Islet precursor cell (in vitro differentiated cells): ENCODE data around the gene TMEM184B.

Source experiments
- DNase-seq: peaks from one replicate; pipeline ENCODE4 v3.0.0-alpha.2; 2018

TMEM184B gene

DNA sequence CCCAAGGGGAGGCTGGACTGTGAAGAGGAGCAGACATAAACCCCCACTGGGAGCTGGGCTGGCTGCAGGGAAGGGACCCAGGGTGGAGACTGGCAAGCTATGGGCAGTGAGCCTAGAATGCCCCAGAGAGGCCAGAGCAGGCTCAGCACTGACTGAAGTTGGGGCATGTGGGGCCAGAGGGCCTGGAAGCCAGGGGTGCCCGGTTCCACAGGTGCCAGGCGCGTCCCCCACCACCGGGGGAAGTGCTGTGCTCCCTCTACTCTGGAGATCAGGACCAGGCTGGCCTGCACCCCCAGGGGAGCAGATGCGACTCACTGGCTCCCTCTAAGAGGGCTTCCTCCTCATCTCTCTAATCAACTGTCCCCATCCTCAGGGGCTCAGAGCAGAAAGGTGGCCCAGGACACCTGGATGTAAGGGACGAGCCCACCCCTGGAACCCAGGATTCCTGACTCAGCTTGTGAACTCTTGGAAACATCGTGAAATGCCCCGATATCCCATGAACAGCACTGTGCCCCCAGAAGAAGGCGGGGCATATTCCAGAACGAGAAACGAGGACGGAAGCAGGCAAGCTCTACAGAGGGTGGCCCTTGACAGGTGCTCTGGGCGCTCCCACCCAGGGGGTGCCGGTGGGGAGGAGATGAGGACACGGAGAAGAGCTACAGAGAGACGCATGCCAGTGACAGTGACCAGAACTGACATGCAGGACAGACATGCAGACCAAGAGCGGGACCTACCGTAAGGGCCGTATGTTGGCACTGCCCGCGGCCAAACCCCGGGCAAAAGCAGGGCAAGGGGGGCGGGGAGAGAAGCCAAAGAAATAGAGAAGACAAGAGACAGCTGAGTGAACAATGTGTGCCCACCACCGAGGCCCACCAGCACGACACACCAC, 50.7 kb downstream of the TMEM184B start:
- DNase-seq: no peak

DNA sequence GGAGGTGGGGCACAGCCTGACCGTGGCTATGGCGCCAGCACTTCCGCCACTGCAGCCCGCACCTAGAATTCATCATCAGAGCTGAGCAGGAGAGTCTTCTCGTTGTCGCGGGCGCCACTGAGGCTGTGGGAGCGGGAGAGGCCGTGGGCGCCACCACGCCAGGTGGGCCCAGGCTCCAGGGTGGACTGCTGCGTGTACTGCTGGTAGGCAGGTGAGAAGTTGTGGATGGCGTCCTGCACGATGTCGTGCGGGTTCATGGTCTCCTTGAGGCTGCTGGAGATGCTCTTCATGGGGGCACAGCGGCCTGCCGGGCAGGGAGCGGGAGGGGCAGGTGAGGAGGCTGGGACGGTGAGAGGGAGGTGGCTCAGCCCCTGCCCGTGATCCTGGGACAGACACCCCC, 51.4 kb downstream of the TMEM184B start:
- DNase-seq: no peak

DNA sequence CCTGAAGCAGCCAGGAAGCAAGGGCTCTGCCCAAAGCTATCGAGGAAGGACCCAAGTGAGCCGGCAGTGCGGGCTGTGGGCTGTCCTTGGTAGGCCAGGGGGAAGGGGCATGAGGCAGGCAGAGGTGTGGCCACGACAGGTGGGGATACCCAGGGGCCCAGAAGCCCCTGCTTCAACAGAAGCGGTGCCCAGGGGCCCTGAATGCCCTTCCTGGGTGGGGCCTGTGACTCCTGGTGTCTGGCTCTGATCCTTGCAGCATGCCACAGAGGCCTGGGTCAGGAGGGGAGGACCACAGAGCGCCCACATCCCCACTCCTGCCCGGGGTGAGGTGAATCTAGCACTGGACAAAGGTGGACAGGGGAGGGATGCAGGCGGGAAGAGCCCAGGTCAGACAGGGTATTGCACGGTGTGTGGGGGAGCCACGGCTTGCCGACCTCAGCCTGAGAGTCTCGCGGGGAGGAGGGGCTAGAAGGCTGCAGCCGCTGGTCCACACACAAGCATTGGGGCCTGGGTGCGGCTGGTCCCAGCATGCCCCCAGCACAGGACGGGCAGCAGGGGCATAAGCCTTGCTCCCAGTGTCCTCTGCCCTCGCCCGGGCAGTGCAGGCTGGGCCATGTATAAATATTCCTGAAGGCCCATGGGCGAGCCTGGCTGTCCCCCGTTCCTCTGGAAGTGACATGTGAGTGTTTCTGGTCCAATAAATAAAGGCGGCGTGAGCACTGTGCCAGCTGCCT, 52.0 kb downstream of the TMEM184B start:
- no peak for DNase-seq

DNA sequence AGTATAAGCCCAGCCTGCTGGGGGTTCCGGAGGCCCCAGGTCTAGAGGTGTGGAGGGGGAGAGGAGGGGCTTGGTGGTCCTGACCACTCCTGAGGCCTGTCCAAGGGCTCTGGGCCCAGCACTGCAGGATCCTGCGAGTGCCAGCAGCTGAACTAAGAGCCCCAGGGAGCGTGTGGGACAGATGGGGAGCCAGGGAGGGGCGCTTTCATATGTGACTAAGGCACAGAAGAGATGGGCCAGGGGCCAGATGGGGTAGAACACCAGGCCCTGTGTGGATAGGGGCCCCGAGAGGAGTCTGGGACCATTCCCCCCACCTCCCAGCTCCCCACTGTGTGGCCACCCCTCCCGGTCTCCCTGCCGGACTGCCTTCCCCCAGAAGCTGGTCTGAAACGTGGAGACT, 52.6 kb downstream of the TMEM184B start:
- no peak for DNase-seq

GRCh38 chr22:38219632-38220031, 53.2 kb downstream of the TMEM184B start:
- no peak for DNase-seq

GRCh38 chr22:38218661-38219622, 53.9 kb downstream of the TMEM184B start:
- DNase-seq: peak; percentile 97

DNA sequence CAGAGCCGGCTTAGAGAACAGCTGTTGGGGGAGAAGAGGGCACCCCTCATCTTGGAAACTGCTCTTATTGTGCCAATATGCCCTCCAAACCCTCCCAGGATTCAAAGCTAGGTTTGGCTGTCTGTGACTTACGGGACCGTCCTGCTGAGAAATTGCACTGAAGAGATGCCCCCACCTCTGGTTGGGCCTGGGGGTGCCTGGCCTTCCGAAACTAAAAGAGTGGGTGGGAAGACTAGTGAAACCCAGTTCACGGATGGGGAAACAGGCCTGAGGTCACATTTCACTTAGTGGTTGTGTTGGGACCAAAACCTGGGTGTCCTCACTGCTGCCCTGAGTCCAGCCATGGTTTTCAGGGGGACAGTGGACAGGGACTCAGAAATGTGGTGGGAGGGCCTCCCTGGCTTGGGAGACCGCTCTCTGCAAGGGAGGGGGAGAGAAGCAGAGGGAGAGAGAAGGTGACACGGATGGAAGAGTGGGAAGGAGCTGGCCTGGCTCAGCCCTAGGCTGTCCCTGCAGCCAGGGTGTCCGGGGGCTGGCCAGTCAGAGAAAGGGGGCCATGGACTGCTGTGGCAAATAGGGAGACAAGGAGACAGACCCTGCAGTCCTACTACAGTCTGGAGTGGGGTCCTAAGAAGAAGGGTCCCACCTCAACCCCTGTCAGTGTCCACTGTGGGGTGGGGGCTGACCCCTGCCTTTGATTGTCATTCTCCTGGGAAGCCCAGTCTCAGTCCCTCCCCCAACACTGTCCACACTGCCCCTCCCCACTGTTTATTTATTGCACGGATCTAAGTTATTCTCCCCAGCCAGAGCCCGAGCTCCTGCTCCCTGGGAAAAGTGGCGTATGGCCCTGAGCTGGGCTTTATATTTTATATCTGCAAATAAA, 57.4 kb downstream of the TMEM184B start:
- no peak for DNase-seq

DNA sequence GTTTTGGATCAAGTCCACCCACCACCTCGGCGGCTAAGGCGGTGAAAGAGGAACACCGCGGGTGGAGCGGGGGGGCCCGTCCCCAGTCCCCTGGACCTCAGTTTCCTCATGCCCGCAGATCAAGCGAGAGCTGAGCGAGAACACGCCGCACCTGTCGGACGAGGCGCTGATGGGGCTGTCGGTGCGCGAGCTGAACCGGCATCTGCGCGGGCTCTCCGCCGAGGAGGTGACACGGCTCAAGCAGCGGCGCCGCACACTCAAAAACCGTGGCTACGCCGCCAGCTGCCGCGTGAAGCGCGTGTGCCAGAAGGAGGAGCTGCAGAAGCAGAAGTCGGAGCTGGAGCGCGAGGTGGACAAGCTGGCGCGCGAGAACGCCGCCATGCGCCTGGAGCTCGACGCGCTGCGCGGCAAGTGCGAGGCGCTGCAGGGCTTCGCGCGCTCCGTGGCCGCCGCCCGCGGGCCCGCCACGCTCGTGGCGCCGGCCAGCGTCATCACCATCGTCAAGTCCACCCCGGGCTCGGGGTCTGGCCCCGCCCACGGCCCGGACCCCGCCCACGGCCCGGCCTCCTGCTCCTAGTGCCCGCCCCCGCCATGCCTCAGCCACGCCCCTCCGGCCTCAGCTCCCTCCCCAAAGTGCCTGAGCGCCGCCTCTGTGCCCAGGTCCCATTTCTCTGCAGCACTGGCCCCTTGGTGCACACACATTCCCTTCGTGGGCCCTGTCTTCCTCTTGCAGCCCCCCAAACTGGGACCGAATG, 58.3 kb downstream of the TMEM184B start:
- peak; percentile 89 for DNase-seq

GRCh38 chr22:38213990-38214301, 58.9 kb downstream of the TMEM184B start:
- no peak for DNase-seq

- no peak for DNase-seq
Measured at GRCh38 chr22:38213319-38213989, 59.4 kb downstream of the TMEM184B start.

DNA sequence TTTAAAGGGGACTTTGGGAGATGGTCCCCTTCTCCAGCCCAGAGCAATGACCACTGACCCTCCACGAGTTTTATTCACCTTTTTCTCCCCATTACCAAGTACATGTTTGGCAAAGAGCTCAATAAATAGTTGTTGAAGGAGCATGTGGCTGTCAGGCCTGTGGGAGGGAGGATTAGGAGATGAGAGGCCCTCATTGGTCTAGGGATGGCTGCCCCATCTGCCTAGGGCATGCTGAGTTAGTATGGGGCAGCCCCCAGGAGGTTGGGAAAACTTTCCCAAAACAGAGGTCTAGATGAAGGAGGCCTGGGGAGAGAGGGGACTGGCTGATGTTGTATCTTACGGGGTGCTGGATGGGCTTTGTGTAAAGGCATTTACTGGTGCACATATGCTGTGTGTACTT, 60.4 kb downstream of the TMEM184B start:
- no peak for DNase-seq

DNA sequence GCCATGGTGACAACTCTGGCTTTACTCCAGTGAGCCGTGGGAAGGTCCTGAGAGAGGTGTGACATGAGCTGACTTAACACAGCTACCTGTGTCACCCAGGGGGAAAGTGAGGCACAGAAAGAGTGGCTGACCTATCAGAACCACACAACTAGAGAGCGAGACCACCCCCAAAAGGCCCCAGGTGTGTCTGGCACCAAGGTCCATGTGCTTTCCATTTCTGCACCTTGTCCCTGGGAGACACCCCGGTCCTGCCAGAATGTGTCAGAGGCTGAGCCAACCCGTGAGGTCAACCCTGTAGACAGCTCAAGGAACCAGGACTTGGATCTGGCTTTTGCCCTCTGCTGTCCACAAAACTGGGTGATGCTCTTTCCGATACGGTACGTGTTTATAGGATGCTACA, 61.3 kb downstream of the TMEM184B start:
- no peak for DNase-seq

DNA sequence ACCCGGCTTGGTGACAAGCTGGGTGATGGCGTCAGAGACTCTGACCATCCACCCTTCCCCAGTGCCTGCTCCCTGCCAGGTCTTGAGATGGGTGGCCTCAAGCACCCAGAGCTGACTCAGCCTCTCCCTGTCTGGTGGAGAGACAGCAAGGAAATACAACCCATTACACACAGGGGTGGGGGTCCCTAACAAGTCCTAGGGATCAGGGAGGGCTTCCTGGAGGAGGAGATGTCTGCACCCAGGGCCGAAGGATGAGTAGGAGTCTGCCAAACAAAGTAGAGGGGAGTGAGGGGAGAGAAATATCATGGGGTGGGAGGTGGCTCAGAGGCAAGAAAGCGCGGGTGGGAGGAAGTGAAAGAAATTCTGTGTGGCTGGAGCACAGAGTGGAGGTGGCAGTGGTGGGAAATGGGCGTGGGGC, 64.2 kb downstream of the TMEM184B start:
- peak; percentile 41 for DNase-seq

DNA sequence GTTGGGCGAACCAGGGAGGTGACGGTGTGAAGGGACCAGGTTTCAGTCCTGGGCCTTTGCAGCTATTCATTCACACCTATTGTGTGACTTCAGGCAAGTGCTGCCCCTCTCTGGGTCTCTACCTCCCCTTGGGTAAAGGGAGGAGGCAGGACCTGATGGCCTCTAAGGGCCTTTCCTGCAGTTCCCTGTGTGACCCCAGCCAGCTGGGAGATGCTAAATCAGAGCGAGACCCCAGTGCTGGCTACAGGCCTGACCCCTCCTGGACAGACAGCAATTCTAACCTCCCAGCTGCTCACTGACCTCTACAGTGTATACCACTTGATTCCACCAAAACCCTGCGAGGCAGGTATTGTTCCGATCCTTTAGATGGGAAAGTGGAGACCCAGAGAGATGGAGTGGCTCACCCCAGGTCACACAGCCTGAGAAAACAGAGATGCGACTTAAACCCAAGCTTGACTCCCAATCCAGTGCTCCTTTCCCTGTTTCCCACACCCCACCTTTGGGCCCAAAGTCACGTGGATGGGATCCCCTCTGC, 64.8 kb downstream of the TMEM184B start:
- peak; percentile 47 for DNase-seq

DNA sequence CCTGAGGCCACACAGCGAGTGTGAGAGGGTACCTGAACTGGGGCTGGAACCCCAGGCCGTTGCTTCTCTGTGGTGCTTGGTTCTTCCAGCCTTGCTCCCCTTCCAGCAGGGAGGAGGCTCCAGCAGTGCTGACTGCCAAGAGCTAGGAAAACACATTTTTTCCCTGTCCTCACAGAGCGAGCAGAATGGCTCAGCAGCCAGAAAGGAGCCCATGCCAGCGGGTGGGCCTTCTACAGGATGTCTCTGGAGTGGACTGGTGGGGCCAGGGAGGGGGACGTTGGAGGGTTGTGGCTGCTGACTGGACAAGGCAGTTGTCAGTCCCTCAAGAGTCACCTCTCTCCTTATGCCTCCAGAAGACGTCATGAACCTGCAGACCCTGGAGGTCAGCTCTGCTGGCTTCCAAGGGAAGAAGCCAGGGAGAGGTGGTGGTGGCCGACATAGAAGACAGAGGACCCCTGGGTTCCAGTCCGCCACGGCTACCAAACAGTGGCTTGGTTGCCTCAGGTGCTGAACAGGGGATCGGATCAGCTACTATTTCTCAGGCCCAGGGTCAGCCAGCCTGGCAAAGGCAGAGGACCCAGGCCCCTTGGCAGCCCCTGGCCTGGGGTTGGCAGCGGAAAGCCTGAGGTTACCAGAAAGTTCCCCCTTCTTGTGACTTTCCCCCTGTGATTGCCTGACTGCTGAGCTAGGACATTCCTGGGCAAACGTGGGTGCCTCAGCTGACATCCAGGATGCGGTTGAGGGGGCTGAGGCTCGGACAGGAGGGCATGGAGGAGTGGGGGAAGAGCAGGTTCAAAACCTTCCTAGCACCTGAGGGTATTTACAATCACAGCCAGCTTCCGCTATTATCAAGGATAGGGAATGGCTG, 67.3 kb downstream of the TMEM184B start:
- peak; percentile 44 for DNase-seq

DNA sequence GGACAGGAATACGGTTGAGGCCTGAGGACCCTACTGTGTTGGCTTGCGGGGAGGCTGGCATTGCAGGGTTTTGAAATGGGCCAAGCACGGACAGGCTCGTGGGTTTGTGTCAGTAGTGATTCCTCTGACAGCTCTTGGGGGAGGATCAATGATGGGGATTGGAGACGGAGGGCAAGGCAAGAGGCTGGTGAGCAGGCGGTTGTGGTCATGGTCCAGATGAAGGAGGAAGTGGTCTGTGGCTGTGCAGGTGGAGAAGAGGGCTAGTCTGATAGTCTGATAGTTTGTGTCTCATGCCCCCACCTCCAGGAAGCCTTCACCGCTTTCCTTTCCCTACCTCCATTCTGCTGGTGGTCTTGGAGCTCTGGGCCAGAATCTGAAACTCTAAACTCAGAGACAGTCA, 68.0 kb downstream of the TMEM184B start:
- no peak for DNase-seq

DNA sequence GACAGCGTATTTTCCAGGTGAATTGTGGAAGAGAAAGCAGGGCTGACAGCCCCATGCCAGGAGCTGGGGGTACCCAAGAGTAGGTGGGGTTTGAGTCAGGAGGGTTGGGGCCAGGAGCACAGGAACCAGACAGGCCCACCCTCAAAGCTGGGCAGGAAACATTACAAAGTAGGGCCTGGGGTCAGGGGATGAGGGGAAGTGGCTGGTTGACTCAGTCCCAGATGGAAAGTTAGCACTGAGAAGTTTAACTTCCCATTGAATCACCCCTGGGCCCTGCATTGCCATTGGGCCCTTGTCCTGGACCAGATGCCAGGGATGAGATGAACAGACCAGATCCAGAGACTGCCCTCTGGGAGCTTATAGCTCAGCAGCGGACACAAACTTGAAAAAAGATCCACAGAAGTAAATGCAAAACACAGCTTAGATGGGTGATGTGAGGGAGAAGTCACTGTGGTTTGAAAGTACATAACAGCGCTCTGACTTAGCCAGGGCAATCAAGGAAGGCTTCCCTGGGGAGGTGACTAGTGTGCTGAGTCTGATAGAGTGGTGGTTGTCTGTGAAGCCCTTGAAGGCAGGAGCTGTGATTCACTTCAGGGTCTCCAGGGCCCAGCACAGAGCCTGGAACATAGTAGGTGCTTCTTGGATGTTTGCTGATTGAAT, 68.8 kb downstream of the TMEM184B start:
- DNase-seq: peak; percentile 46

GRCh38 chr22:38203090-38203810, 69.6 kb downstream of the TMEM184B start:
- DNase-seq: peak; percentile 79
